PC-3 (cell line): ENCODE measurements around the gene CACNA1A. TPM values are rescaled to one million over a fixed set of nuclear protein-coding genes. Genes with fewer than 3 reads are reported as not detected.

Source experiments
- ATAC-seq: fragments of 200-7000 bp; cut with Tn5 transposase; 2 replicates; pipeline ENCODE4 v1.9.1; 2020; ENCODE audit warnings: mild to moderate bottlenecking, moderate library complexity
- BruUV-seq: library from RNA; stranded (reverse); fragments of 400-500 nt; replicated peaks from 2 replicates; lab custom pipeline; 2021; lab: Mats Ljungman, UMichigan
- CTCF ChIA-PET: fragments of 300-600 bp; sonication (Branson Sonifier 250); formaldehyde crosslinking; loops from one replicate; lab custom pipeline; 2022; ENCODE audit warnings: antibody characterized with exemption; lab: Charles Lee
- POLR2A ChIA-PET: fragments of 300-600 bp; sonication (Branson Sonifier 250); formaldehyde crosslinking; loops from one replicate; lab custom pipeline; 2022; ENCODE audit warnings: antibody characterized with exemption; ENCODE audit not compliant: unreplicated experiment; lab: Charles Lee
- DNase-seq: peaks from one replicate; pipeline ENCODE4 v3.0.0-alpha.2; 2015
- H2AFZ ChIP-seq: fragments of 300-600 bp; sonication (generic); 2 replicates; pipeline ENCODE4 v1.6.0; 2016; ENCODE audit warnings: antibody characterized with exemption, low read length
- H3F3A ChIP-seq: fragments of 300-600 bp; sonication (generic); one replicate; pipeline ENCODE4 v1.6.0; 2017; ENCODE audit warnings: antibody characterized with exemption, low read length, control low read depth, mild to moderate bottlenecking; ENCODE audit not compliant: unreplicated experiment
- H3K27ac ChIP-seq: fragments of 300-600 bp; sonication (generic); 2 replicates; pipeline ENCODE4 v1.5.1; 2016; ENCODE audit warnings: mild to moderate bottlenecking, low read length
- H3K27me3 ChIP-seq: fragments of 300-600 bp; sonication (generic); 2 replicates; pipeline ENCODE4 v1.6.1; 2016; ENCODE audit warnings: low read length, mixed read lengths
- H3K36me3 ChIP-seq: fragments of 300-600 bp; sonication (generic); 2 replicates; pipeline ENCODE4 v1.6.1; 2016; ENCODE audit warnings: low read depth, mixed run types, low read length, mixed read lengths
- H3K4me1 ChIP-seq: fragments of 300-600 bp; sonication (generic); 2 replicates; pipeline ENCODE4 v1.5.1; 2016; ENCODE audit warnings: low read length; ENCODE audit not compliant: insufficient read depth
- H3K4me2 ChIP-seq: fragments of 300-600 bp; sonication (generic); 2 replicates; pipeline ENCODE4 v1.6.0; 2016; ENCODE audit warnings: low read length
- H3K4me3 ChIP-seq: fragments of 300-600 bp; sonication (generic); 2 replicates; pipeline ENCODE4 v1.5.1; 2016; ENCODE audit warnings: mild to moderate bottlenecking, low read length, mixed read lengths
- H3K79me2 ChIP-seq: fragments of 300-600 bp; sonication (generic); 2 replicates; pipeline ENCODE4 v1.6.1; 2017; ENCODE audit warnings: low read length, mixed read lengths
- H3K9ac ChIP-seq: fragments of 300-600 bp; sonication (generic); 2 replicates; pipeline ENCODE4 v1.6.0; 2016; ENCODE audit warnings: mild to moderate bottlenecking, low read length
- H3K9me2 ChIP-seq: fragments of 300-600 bp; sonication (generic); replicated peaks from 2 replicates; pipeline ENCODE4 v1.6.1; 2016; ENCODE audit warnings: mixed run types, low read length, mixed read lengths
- H3K9me3 ChIP-seq: fragments of 300-600 bp; sonication (generic); 2 replicates; pipeline ENCODE4 v1.6.1; 2016; ENCODE audit warnings: low read length, mixed read lengths
- H4K20me1 ChIP-seq: fragments of 300-600 bp; sonication (generic); 2 replicates; pipeline ENCODE4 v1.6.1; 2016; ENCODE audit warnings: low read length, mixed read lengths
- EZH2 ChIP-seq: fragments of 300-600 bp; sonication (generic); IDR thresholded peaks from one replicate; pipeline ENCODE4 v1.6.1; 2017; ENCODE audit warnings: antibody characterized with exemption, mild to moderate bottlenecking, low read length; ENCODE audit not compliant: unreplicated experiment
- EZH2phosphoT487 ChIP-seq: fragments of 300-600 bp; sonication (generic); IDR thresholded peaks from 2 replicates; pipeline ENCODE4 v1.6.1; 2018; ENCODE audit warnings: mild to moderate bottlenecking, antibody characterized with exemption, low read length, borderline replicate concordance
- intact Hi-C: fragments of 100-400 bp; cut with micrococcal nuclease; formaldehyde crosslinking; loops from 2 replicates; pipeline ENCODE4 v1.9.0; 2023
- total RNA-seq: library from RNA; depleted of rRNA; stranded (reverse); fragments of >200 nt; gene quantifications from 2 replicates; pipeline ENCODE4 v1.2.3, GENCODE V29; 2014
- TF ChIP-seq, protein P1 (sequence below): fragments of 300-600 bp; sonication (generic); conservative IDR thresholded peaks from 2 replicates; pipeline ENCODE4 v1.5.1; 2017; ENCODE audit warnings: antibody characterized with exemption, low read depth, mild to moderate bottlenecking, low read length

Gene CACNA1A
- total RNA-seq, 1 experiment from 2014 or later = 0.62 TPM

DNA sequence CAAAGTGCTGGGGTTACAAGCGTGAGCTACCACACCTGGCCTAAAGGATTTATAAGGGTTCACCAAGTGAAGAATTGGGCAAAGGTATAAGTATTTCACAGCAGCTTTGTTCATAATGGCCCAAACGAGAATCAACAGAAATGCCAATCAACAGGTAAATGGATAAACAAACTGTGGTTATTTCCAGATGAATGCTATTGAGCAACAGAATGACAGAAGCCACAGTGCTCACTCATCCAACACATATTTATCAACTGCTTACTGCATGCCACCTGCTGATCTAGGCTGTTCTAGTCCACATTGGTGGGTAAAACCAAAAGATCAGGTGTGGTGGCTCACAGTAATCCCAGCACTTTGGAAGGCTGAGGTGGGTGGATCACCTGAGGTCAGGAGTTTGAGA is 27.7 kb downstream of the CACNA1A start:
- Histone ChIP-seq H3K36me3 (no peaks in the 10 kb centered on the region), H3K27me3 (peaks cover 80% of the 10 kb centered on the region), H3K79me2 (no peaks in the 10 kb centered on the region), H4K20me1 (no peaks in the 10 kb centered on the region), H3K4me2 (no peak overlapping the region), H3K27ac (no peak overlapping the region), H3K9me3 (peaks cover 17% of the 10 kb centered on the region), H3K4me3 (no peak overlapping the region), H3K9ac (no peak overlapping the region), H2AFZ (no peak overlapping the region), H3K4me1 (no peaks in the 10 kb centered on the region), H3F3A (no peaks in the 10 kb centered on the region), H3K9me2 (no peaks in the 10 kb centered on the region)
- no peak for DNase-seq
- no TSS peak for BruUV-seq
- CTCF ChIA-PET = no interaction called here
- ATAC-seq = no peak
- POLR2A ChIA-PET = no interaction called here
- no peak for TF ChIP-seq EZH2
- TF ChIP-seq EZH2phosphoT487 = no peak
- TF ChIP-seq, protein P1, sequence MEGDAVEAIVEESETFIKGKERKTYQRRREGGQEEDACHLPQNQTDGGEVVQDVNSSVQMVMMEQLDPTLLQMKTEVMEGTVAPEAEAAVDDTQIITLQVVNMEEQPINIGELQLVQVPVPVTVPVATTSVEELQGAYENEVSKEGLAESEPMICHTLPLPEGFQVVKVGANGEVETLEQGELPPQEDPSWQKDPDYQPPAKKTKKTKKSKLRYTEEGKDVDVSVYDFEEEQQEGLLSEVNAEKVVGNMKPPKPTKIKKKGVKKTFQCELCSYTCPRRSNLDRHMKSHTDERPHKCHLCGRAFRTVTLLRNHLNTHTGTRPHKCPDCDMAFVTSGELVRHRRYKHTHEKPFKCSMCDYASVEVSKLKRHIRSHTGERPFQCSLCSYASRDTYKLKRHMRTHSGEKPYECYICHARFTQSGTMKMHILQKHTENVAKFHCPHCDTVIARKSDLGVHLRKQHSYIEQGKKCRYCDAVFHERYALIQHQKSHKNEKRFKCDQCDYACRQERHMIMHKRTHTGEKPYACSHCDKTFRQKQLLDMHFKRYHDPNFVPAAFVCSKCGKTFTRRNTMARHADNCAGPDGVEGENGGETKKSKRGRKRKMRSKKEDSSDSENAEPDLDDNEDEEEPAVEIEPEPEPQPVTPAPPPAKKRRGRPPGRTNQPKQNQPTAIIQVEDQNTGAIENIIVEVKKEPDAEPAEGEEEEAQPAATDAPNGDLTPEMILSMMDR = no peak
- intact Hi-C loops = no loop called here

DNA sequence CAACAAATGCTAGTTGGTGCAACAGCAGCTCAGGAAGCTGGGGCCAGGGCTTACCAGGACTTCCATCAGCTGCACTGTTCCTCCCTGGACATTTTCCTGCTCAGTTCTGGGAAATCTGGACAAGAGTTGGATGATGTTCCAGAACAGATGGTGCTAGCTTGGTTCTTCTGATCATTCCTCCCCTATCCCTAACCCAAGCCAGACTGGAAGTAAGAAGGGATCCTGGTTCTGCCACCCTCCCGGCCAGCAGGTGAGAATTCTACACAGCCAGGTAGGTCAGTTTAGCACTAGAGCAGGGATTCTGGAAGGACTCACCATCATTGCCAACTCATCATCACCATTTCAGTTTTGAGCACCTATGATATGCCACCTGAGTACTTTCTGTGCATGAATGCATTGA is 30.2 kb downstream of the CACNA1A start:
- intact Hi-C loops = no loop called here
- POLR2A ChIA-PET = no interaction called here
- CTCF ChIA-PET = no interaction called here

DNA sequence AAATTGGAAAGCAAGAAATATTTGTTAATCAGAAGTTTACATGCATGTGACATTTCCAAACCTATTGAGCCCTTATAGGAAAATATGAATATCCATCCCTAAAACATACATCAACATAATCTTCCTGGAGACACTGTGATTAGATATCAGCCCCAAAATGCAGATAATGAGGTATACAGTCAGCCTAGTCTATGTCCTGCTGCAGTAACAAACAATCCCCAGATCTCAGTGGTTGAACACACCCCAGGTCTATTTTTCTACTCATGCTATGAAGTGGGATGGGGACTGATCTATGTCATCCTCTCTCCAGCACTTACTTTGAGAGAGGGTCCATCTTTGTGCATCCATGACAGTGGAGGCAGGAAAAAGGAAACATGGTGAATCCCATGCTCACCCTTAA is 31.2 kb downstream of the CACNA1A start:
- H3K27ac ChIP-seq = no peak overlapping the region
- ATAC-seq (no peak), DNase-seq (no peak)
- H3K9me3 ChIP-seq = peaks cover 17% of the 10 kb centered on the region
- H3K9me2 ChIP-seq = no peaks in the 10 kb centered on the region
- H3K9ac ChIP-seq = no peak overlapping the region
- no peaks in the 10 kb centered on the region for H3K79me2 ChIP-seq
- no peak overlapping the region for H3K4me2 ChIP-seq
- POLR2A ChIA-PET = no interaction called here
- CTCF ChIA-PET = no interaction called here
- H3K36me3 ChIP-seq = no peaks in the 10 kb centered on the region
- no peak overlapping the region for H2AFZ ChIP-seq
- TF ChIP-seq EZH2phosphoT487 (no peak), EZH2 (no peak)
- TF ChIP-seq, protein P1 = no peak
- H3K4me1 ChIP-seq = no peaks in the 10 kb centered on the region
- peaks cover 88% of the 10 kb centered on the region for H3K27me3 ChIP-seq
- no TSS peak for BruUV-seq
- H4K20me1 ChIP-seq = no peaks in the 10 kb centered on the region
- no peak overlapping the region for H3K4me3 ChIP-seq
- H3F3A ChIP-seq = no peaks in the 10 kb centered on the region
- intact Hi-C loops = no loop called here

More for the DNA sequence above, 30.2 kb downstream of the CACNA1A start:
- Histone ChIP-seq H4K20me1 (no peaks in the 10 kb centered on the region), H3K27ac (no peak overlapping the region), H3K79me2 (no peaks in the 10 kb centered on the region), H3K9me3 (peaks cover 17% of the 10 kb centered on the region), H2AFZ (no peak overlapping the region), H3K4me3 (no peak overlapping the region), H3K9me2 (no peaks in the 10 kb centered on the region), H3F3A (no peaks in the 10 kb centered on the region), H3K9ac (no peak overlapping the region), H3K27me3 (peaks cover 86% of the 10 kb centered on the region), H3K4me1 (no peaks in the 10 kb centered on the region), H3K4me2 (no peak overlapping the region), H3K36me3 (no peaks in the 10 kb centered on the region)
- no peak for ATAC-seq
- no peak for TF ChIP-seq EZH2phosphoT487
- TF ChIP-seq EZH2 = no peak
- TF ChIP-seq, protein P1 = no peak
- BruUV-seq = no TSS peak
- DNase-seq = no peak
